Caco-2 (cell line): ENCODE data around the gene ST3GAL3. TPM values are rescaled to one million over a fixed set of nuclear protein-coding genes. Genes with fewer than 3 reads are reported as not detected.
"Not testable (repeated sequence)": the region's sequence is repeated elsewhere in the genome, so short reads cannot be mapped to it uniquely, and the experiment has no call there.

Experiments
- BruUV-seq: library from RNA; stranded (reverse); fragments of 400-500 nt; replicated peaks from 2 replicates; lab custom pipeline; 2021; lab: Mats Ljungman, UMichigan
- CTCF ChIA-PET: fragments of 300-600 bp; sonication (Branson Sonifier 250); formaldehyde crosslinking; loops from one replicate; lab custom pipeline; 2022; ENCODE audit warnings: antibody characterized with exemption; lab: Charles Lee
- POLR2A ChIA-PET: fragments of 300-600 bp; sonication (Branson Sonifier 250); formaldehyde crosslinking; loops from one replicate; lab custom pipeline; 2022; ENCODE audit warnings: antibody characterized with exemption; lab: Charles Lee
- DNase-seq, 2 experiments: peaks; one replicate each; pipeline versions ENCODE4 v3.0.0 to v3.0.0-alpha.2; 2020 to 2022
- H3K27me3 ChIP-seq: replicated peaks from 2 replicates; pipeline ENCODE4 v1.6.0; 2011; ENCODE audit warnings: low read length; ENCODE audit not compliant: control insufficient read depth, insufficient read depth
- H3K36me3 ChIP-seq: 2 replicates; pipeline ENCODE4 v1.5.1; 2011; ENCODE audit warnings: low read length; ENCODE audit not compliant: control insufficient read depth, insufficient read depth
- H3K4me1 ChIP-seq: fragments of 250-450 bp; sonication (Bioruptor Pico); 2 replicates; pipeline ENCODE4 v1.5.1; 2020; ENCODE audit warnings: mild to moderate bottlenecking
- H3K4me3 ChIP-seq: 2 replicates; pipeline ENCODE4 v1.5.1; 2011; ENCODE audit warnings: low read depth, mild to moderate bottlenecking, control low read depth, low read length
- H3K9me3 ChIP-seq: fragments of 250-450 bp; sonication (Bioruptor Pico); 2 replicates; pipeline ENCODE4 v1.5.1; 2020; ENCODE audit warnings: mild to moderate bottlenecking, moderate library complexity
- H3K27ac Mint-ChIP-seq: one replicate; pipeline ENCODE4 v1.8.0; 2022; ENCODE audit warnings: mixed read lengths; ENCODE audit not compliant: unreplicated experiment
- H3K27me3 Mint-ChIP-seq: one replicate; pipeline ENCODE4 v1.8.0; 2022; ENCODE audit warnings: mixed read lengths; ENCODE audit not compliant: insufficient read depth, unreplicated experiment
- H3K36me3 Mint-ChIP-seq: one replicate; pipeline ENCODE4 v1.8.0; 2022; ENCODE audit warnings: mild to moderate bottlenecking, mixed read lengths; ENCODE audit not compliant: insufficient read depth, unreplicated experiment
- H3K4me1 Mint-ChIP-seq: one replicate; pipeline ENCODE4 v1.8.0; 2022; ENCODE audit warnings: low read depth, mixed read lengths; ENCODE audit not compliant: unreplicated experiment
- H3K4me3 Mint-ChIP-seq: one replicate; pipeline ENCODE4 v1.8.0; 2022; ENCODE audit warnings: mild to moderate bottlenecking, moderate library complexity, mixed read lengths; ENCODE audit not compliant: unreplicated experiment
- H3K9me3 Mint-ChIP-seq: one replicate; pipeline ENCODE4 v1.8.0; 2022; ENCODE audit warnings: mixed read lengths; ENCODE audit not compliant: unreplicated experiment
- CTCF ChIP-seq, 2 experiments: fragments of 200-600 bp in 1 of 2; IDR thresholded peaks; 1 replicate in 1 of 2; 2 replicates in 1 of 2; pipeline versions ENCODE4 v1.5.1 to v1.8.0; 2011 to 2022; ENCODE audit warnings: antibody characterized with exemption in 1 of 2, control low read depth in 1 of 2, inconsistent platforms in 1 of 2, low read depth in 1 of 2, low read length in 1 of 2, mild to moderate bottlenecking in 1 of 2, moderate library complexity in 1 of 2; ENCODE audit not compliant: insufficient read depth in 1 of 2, severe bottlenecking in 1 of 2, unreplicated experiment in 1 of 2
- intact Hi-C: fragments of 100-400 bp; cut with micrococcal nuclease; formaldehyde crosslinking; loops from one replicate; pipeline ENCODE4 v1.10.0; 2022; ENCODE audit not compliant: unreplicated experiment
- total RNA-seq: library from RNA; stranded (reverse); gene quantifications from 2 replicates; pipeline ENCODE4 v1.2.3, GENCODE V29; 2022

ST3GAL3 gene
- total RNA-seq, 1 experiment from 2014 or later, result 5.6 TPM

GRCh38 chr1:43719063-43719462 lies 11.7 kb downstream of the ST3GAL3 start:
- Mint-ChIP-seq H3K27me3 (no peaks in the 10 kb centered on the region), H3K27ac (no peak overlapping the region)
- no peaks in the 10 kb centered on the region for H3K27me3 ChIP-seq

GRCh38 chr1:43719670-43720419 lies 12.5 kb downstream of the ST3GAL3 start:
- H3K4me3 Mint-ChIP-seq, H3K27me3 ChIP-seq, DNase-seq, H3K4me1 ChIP-seq, H3K4me3 ChIP-seq, H3K36me3 Mint-ChIP-seq, H3K9me3 Mint-ChIP-seq, CTCF ChIA-PET, BruUV-seq, H3K9me3 ChIP-seq, H3K27me3 Mint-ChIP-seq, H3K27ac Mint-ChIP-seq, H3K4me1 Mint-ChIP-seq, intact Hi-C loops, H3K36me3 ChIP-seq, POLR2A ChIA-PET: not testable (repeated sequence)

More at GRCh38 chr1:43719063-43719462, 11.7 kb downstream of the ST3GAL3 start:
- Mint-ChIP-seq H3K4me3 (no peak overlapping the region), H3K36me3 (no peaks in the 10 kb centered on the region), H3K9me3 (no peaks in the 10 kb centered on the region), H3K4me1 (no peaks in the 10 kb centered on the region)
- TF ChIP-seq CTCF (IDR thresholded peaks at IDR 0.05; ENCODE audit: insufficient read depth in 1 of 2, low read depth in 1 of 2, low read length in 1 of 2, severe bottlenecking in 1 of 2, unreplicated experiment in 1 of 2), result no peak
- intact Hi-C loops, result no loop called here
- Histone ChIP-seq H3K9me3 (no peaks in the 10 kb centered on the region), H3K4me1 (no peaks in the 10 kb centered on the region), H3K36me3 (no peaks in the 10 kb centered on the region), H3K4me3 (no peak overlapping the region)
- no peak for DNase-seq
- CTCF ChIA-PET, result no interaction called here
- POLR2A ChIA-PET, result no interaction called here
- BruUV-seq, result no TSS peak

GRCh38 chr1:43722810-43723209 lies 15.5 kb downstream of the ST3GAL3 start:
- no peaks in the 10 kb centered on the region for H3K27me3 ChIP-seq
- H3K36me3 ChIP-seq, result no peaks in the 10 kb centered on the region
- CTCF ChIA-PET, result interaction anchor here (0.7 kb wide), 1 partner anchor 125 kb away, joined by 6 read pairs; no protein-coding TSS in a partner anchor
- Mint-ChIP-seq H3K36me3 (no peaks in the 10 kb centered on the region), H3K4me3 (no peak overlapping the region), H3K9me3 (no peaks in the 10 kb centered on the region), H3K27me3 (no peaks in the 10 kb centered on the region), H3K27ac (no peak overlapping the region), H3K4me1 (no peaks in the 10 kb centered on the region)
- BruUV-seq, result no TSS peak
- H3K4me3 ChIP-seq, result no peak overlapping the region
- TF ChIP-seq CTCF (IDR thresholded peaks at IDR 0.05; ENCODE audit: insufficient read depth in 1 of 2, low read depth in 1 of 2, low read length in 1 of 2, severe bottlenecking in 1 of 2, unreplicated experiment in 1 of 2), result no peak
- intact Hi-C loops, result no loop called here
- POLR2A ChIA-PET, result no interaction called here
- H3K9me3 ChIP-seq, result no peaks in the 10 kb centered on the region
- no peak for DNase-seq
- H3K4me1 ChIP-seq, result no peaks in the 10 kb centered on the region
